Neural cell (in vitro differentiated cells): Measurements from ENCODE around the gene PROZ. TPM values are rescaled to one million over a fixed set of nuclear protein-coding genes. Genes with fewer than 3 reads are reported as not detected.

Source experiments
- H2AFZ ChIP-seq: fragments of 200-600, 300-800 bp; sonication (generic), shearing (Covaris generic); 2 replicates; pipeline ENCODE4 v1.6.0; 2014; ENCODE audit warnings: low read depth, mild to moderate bottlenecking, antibody characterized with exemption, low read length, moderate library complexity
- H3F3A ChIP-seq: fragments of 200-600 bp; shearing (Covaris generic); 2 replicates; pipeline ENCODE4 v1.6.1; 2016; ENCODE audit warnings: mild to moderate bottlenecking, moderate library complexity, mixed read lengths, antibody characterized with exemption, low read length; ENCODE audit not compliant: insufficient read depth, poor library complexity, severe bottlenecking
- H3K27ac ChIP-seq: fragments of 200-600, 300-800 bp; sonication (generic), shearing (Covaris generic); 2 replicates; pipeline ENCODE4 v1.5.1; 2014; ENCODE audit warnings: mild to moderate bottlenecking, low read length, moderate library complexity
- H3K27me3 ChIP-seq: fragments of 300-800, 200-600 bp; sonication (generic), shearing (Covaris generic); 2 replicates; pipeline ENCODE4 v1.6.0; 2014; ENCODE audit warnings: mild to moderate bottlenecking, low read depth, low read length, moderate library complexity; ENCODE audit not compliant: insufficient read depth
- H3K36me3 ChIP-seq: fragments of 300-800, 200-600 bp; sonication (generic), shearing (Covaris generic); 2 replicates; pipeline ENCODE4 v1.5.1; 2014; ENCODE audit warnings: mild to moderate bottlenecking, antibody characterized with exemption, low read length, moderate library complexity; ENCODE audit not compliant: insufficient read depth
- H3K4me2 ChIP-seq: fragments of 300-800, 200-600 bp; sonication (generic), shearing (Covaris generic); 2 replicates; pipeline ENCODE4 v1.6.0; 2014; ENCODE audit warnings: mild to moderate bottlenecking, low read length
- H3K4me3 ChIP-seq: fragments of 300-800, 200-600 bp; sonication (generic), shearing (Covaris generic); 2 replicates; pipeline ENCODE4 v1.5.1; 2014; ENCODE audit warnings: mild to moderate bottlenecking, low read length, moderate library complexity
- H3K79me2 ChIP-seq: fragments of 200-600 bp; shearing (Covaris generic); replicated peaks from 2 replicates; pipeline ENCODE4 v1.6.0; 2014; ENCODE audit warnings: mild to moderate bottlenecking, low read length, moderate library complexity; ENCODE audit not compliant: insufficient read depth
- H3K9ac ChIP-seq: fragments of 300-800, 200-600 bp; sonication (generic), shearing (Covaris generic); 2 replicates; pipeline ENCODE4 v1.6.1; 2016; ENCODE audit warnings: mild to moderate bottlenecking, low read length, mixed read lengths
- H3K9me2 ChIP-seq: fragments of 200-600 bp; shearing (Covaris generic); 2 replicates; pipeline ENCODE4 v1.6.1; 2016; ENCODE audit warnings: mild to moderate bottlenecking, low read length, mixed read lengths; ENCODE audit not compliant: insufficient read depth
- H3K9me3 ChIP-seq: fragments of 200-600, 300-800 bp; sonication (generic), shearing (Covaris generic); 2 replicates; pipeline ENCODE4 v1.6.1; 2016; ENCODE audit warnings: mild to moderate bottlenecking, mixed run types, low read length, moderate library complexity, mixed read lengths
- H4K20me1 ChIP-seq: fragments of 200-600 bp; shearing (Covaris generic); 2 replicates; pipeline ENCODE4 v1.6.1; 2016; ENCODE audit warnings: mild to moderate bottlenecking, mixed run types; ENCODE audit not compliant: insufficient read depth
- CTCF ChIP-seq: fragments of 450-650 bp; IDR thresholded peaks from 2 replicates; pipeline ENCODE4 v1.5.1; 2014; ENCODE audit warnings: antibody characterized with exemption, mild to moderate bottlenecking, moderate library complexity; ENCODE audit not compliant: poor library complexity, severe bottlenecking
- EP300 ChIP-seq: fragments of 450-650 bp; conservative IDR thresholded peaks from 2 replicates; pipeline ENCODE4 v1.6.1; 2014; ENCODE audit warnings: antibody characterized with exemption, mild to moderate bottlenecking, moderate library complexity; ENCODE audit not compliant: poor library complexity, severe bottlenecking
- EZH2 ChIP-seq: fragments of 200-600, 300-800 bp; shearing (Covaris generic), sonication (generic); IDR thresholded peaks from 2 replicates; pipeline ENCODE4 v1.6.1; 2014; ENCODE audit warnings: antibody characterized with exemption, low read length, borderline replicate concordance, mild to moderate bottlenecking; ENCODE audit not compliant: insufficient read depth, poor library complexity, severe bottlenecking
- MXI1 ChIP-seq: fragments of 450-650 bp; conservative IDR thresholded peaks from 2 replicates; pipeline ENCODE4 v1.6.1; 2014; ENCODE audit warnings: antibody characterized with exemption, mild to moderate bottlenecking; ENCODE audit not compliant: poor library complexity, severe bottlenecking
- POLR2AphosphoS5 ChIP-seq: IDR thresholded peaks from 2 replicates; pipeline ENCODE4 v1.6.1; 2012
- RAD21 ChIP-seq: fragments of 450-650 bp; conservative IDR thresholded peaks from 2 replicates; pipeline ENCODE4 v1.6.1; 2014; ENCODE audit warnings: antibody characterized with exemption, mild to moderate bottlenecking, moderate library complexity
- REST ChIP-seq: IDR thresholded peaks from 2 replicates; pipeline ENCODE4 v1.6.1; 2012; ENCODE audit warnings: borderline replicate concordance
- SMC3 ChIP-seq: fragments of 450-650 bp; conservative IDR thresholded peaks from 2 replicates; pipeline ENCODE4 v1.6.1; 2014; ENCODE audit warnings: antibody characterized with exemption, mild to moderate bottlenecking, moderate library complexity; ENCODE audit not compliant: poor library complexity
- TAF1 ChIP-seq: IDR thresholded peaks from 2 replicates; pipeline ENCODE4 v1.6.1; 2012; ENCODE audit warnings: low read depth
- polyA plus RNA-seq: library from polyadenylated mRNA; depleted of rRNA; stranded (reverse); fragments of >200 nt; gene quantifications from 2 replicates; pipeline ENCODE4 v1.2.3, GENCODE V29; 2014

Gene PROZ
- polyA plus RNA-seq, 1 donor from 2014 or later, result not detected

- H3K4me2 ChIP-seq, result no peak overlapping the region
- H2AFZ ChIP-seq, result no peak overlapping the region
- H3K4me3 ChIP-seq, result no peak overlapping the region
- no peak overlapping the region for H3K9ac ChIP-seq
- no peaks in the 10 kb centered on the region for H3K79me2 ChIP-seq
- no peak overlapping the region for H3K27ac ChIP-seq
- H3F3A ChIP-seq, result no peaks in the 10 kb centered on the region
- no peaks in the 10 kb centered on the region for H3K9me2 ChIP-seq
- no peaks in the 10 kb centered on the region for H4K20me1 ChIP-seq
- TF ChIP-seq POLR2AphosphoS5 (no peak), EZH2 (no peak), REST (no peak), EP300 (no peak), TAF1 (no peak), SMC3 (no peak), RAD21 (no peak), MXI1 (no peak), CTCF (no peak)
- H3K36me3 ChIP-seq, result no peaks in the 10 kb centered on the region
- no peaks in the 10 kb centered on the region for H3K9me3 ChIP-seq
- no peaks in the 10 kb centered on the region for H3K27me3 ChIP-seq
Observed at GRCh38 chr13:113126265-113127150, 31.9 kb upstream of the PROZ start.

- H3F3A ChIP-seq, result no peaks in the 10 kb centered on the region
- H3K27ac ChIP-seq, result no peak overlapping the region
- H3K4me3 ChIP-seq, result no peak overlapping the region
- H3K79me2 ChIP-seq, result no peaks in the 10 kb centered on the region
- no peaks in the 10 kb centered on the region for H3K36me3 ChIP-seq
- no peaks in the 10 kb centered on the region for H4K20me1 ChIP-seq
- TF ChIP-seq EZH2 (no peak), MXI1 (no peak), CTCF (no peak), SMC3 (no peak), RAD21 (no peak), TAF1 (no peak), POLR2AphosphoS5 (no peak), EP300 (no peak), REST (no peak)
- no peak overlapping the region for H3K4me2 ChIP-seq
- H3K27me3 ChIP-seq, result no peaks in the 10 kb centered on the region
- H2AFZ ChIP-seq, result no peak overlapping the region
- H3K9ac ChIP-seq, result no peak overlapping the region
- no peaks in the 10 kb centered on the region for H3K9me2 ChIP-seq
- H3K9me3 ChIP-seq, result no peaks in the 10 kb centered on the region
Observed at GRCh38 chr13:113129480-113129879, 29.0 kb upstream of the PROZ start.
